Ishikawa (cell line): ENCODE results near the gene CEP250.

ENCODE experiments used
- EGR1 ChIP-seq: IDR thresholded peaks from 2 replicates; pipeline ENCODE4 v1.6.1; 2012
- EP300 ChIP-seq: IDR thresholded peaks from 2 replicates; pipeline ENCODE4 v1.6.1; 2012; ENCODE audit warnings: borderline replicate concordance
- RAD21 ChIP-seq: IDR thresholded peaks from 2 replicates; pipeline ENCODE4 v1.6.1; 2012; ENCODE audit warnings: low read depth
- TAF1 ChIP-seq: IDR thresholded peaks from 2 replicates; pipeline ENCODE4 v1.6.1; 2012; ENCODE audit warnings: low read depth, mild to moderate bottlenecking
- TCF12 ChIP-seq: IDR thresholded peaks from 2 replicates; pipeline ENCODE4 v1.6.1; 2012; ENCODE audit warnings: low read depth
- YY1 ChIP-seq: IDR thresholded peaks from 2 replicates; pipeline ENCODE4 v1.6.1; 2012; ENCODE audit warnings: low read depth
- ZBTB7A ChIP-seq: IDR thresholded peaks from 2 replicates; pipeline ENCODE4 v1.6.1; 2012; ENCODE audit warnings: low read depth
- TF ChIP-seq, protein P1 (sequence below): IDR thresholded peaks from 2 replicates; pipeline ENCODE4 v1.6.1; 2012; ENCODE audit warnings: low read depth, mild to moderate bottlenecking

DNA sequence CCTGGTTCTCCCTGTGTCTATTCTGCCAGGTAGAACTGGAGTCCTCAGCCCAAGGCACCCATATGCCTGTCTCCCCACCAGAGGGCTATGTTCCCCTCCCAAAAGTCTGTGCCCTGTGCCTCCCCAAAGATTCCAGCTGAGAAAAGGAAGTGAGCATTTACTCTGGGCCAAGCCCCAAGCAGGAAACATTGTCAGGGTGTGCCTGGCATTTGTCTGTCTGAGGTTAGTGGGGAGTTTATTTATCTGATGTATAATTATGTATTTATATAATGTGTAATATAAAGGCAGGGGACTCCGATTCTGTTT is 23.0 kb upstream of the CEP250 start:
- TF ChIP-seq EGR1, result no peak
- no peak for TF ChIP-seq TAF1
- TF ChIP-seq, protein P1, sequence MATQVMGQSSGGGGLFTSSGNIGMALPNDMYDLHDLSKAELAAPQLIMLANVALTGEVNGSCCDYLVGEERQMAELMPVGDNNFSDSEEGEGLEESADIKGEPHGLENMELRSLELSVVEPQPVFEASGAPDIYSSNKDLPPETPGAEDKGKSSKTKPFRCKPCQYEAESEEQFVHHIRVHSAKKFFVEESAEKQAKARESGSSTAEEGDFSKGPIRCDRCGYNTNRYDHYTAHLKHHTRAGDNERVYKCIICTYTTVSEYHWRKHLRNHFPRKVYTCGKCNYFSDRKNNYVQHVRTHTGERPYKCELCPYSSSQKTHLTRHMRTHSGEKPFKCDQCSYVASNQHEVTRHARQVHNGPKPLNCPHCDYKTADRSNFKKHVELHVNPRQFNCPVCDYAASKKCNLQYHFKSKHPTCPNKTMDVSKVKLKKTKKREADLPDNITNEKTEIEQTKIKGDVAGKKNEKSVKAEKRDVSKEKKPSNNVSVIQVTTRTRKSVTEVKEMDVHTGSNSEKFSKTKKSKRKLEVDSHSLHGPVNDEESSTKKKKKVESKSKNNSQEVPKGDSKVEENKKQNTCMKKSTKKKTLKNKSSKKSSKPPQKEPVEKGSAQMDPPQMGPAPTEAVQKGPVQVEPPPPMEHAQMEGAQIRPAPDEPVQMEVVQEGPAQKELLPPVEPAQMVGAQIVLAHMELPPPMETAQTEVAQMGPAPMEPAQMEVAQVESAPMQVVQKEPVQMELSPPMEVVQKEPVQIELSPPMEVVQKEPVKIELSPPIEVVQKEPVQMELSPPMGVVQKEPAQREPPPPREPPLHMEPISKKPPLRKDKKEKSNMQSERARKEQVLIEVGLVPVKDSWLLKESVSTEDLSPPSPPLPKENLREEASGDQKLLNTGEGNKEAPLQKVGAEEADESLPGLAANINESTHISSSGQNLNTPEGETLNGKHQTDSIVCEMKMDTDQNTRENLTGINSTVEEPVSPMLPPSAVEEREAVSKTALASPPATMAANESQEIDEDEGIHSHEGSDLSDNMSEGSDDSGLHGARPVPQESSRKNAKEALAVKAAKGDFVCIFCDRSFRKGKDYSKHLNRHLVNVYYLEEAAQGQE, result no peak
- TF ChIP-seq EP300, result no peak
- no peak for TF ChIP-seq TCF12
- no peak for TF ChIP-seq YY1
- no peak for TF ChIP-seq ZBTB7A
- no peak for TF ChIP-seq RAD21
